Measurements from ENCODE around the gene FMNL3.

Gene FMNL3

GRCh38 chr12:49648712-49649003 is 58.5 kb downstream of the FMNL3 start:
- no peaks in the 10 kb centered on the region for H3K9me3 ChIP-seq (ENCODE audit: severe bottlenecking)
- no peak for DNase-seq
- H3K4me3 ChIP-seq (ENCODE audit: low read depth, low read length): no peak overlapping the region
- H3K36me3 ChIP-seq: peaks cover 79% of the 10 kb centered on the region
- no peaks in the 10 kb centered on the region for H3K27me3 ChIP-seq (ENCODE audit: insufficient read depth, low read depth, severe bottlenecking)
- H3K27ac ChIP-seq: no peak overlapping the region
- no peak for TF ChIP-seq CTCF (IDR thresholded peaks at IDR 0.05; ENCODE audit: low read depth, low read length)

GRCh38 chr12:49647827-49648711 is 59.1 kb downstream of the FMNL3 start:
- no peaks in the 10 kb centered on the region for H3K9me3 ChIP-seq (ENCODE audit: severe bottlenecking)
- H3K27ac ChIP-seq: no peak overlapping the region
- peaks cover 78% of the 10 kb centered on the region for H3K36me3 ChIP-seq
- no peak overlapping the region for H3K4me3 ChIP-seq (ENCODE audit: low read depth, low read length)
- no peaks in the 10 kb centered on the region for H3K27me3 ChIP-seq (ENCODE audit: insufficient read depth, low read depth, severe bottlenecking)
- TF ChIP-seq CTCF (IDR thresholded peaks at IDR 0.05; ENCODE audit: low read depth, low read length): no peak
- no peak for DNase-seq

GRCh38 chr12:49646871-49647654 is 60.1 kb downstream of the FMNL3 start:
- no peak overlapping the region for H3K27ac ChIP-seq
- H3K4me3 ChIP-seq (ENCODE audit: low read depth, low read length): no peak overlapping the region
- no peak for TF ChIP-seq CTCF (IDR thresholded peaks at IDR 0.05; ENCODE audit: low read depth, low read length)
- DNase-seq: no peak
- H3K9me3 ChIP-seq (ENCODE audit: severe bottlenecking): no peaks in the 10 kb centered on the region
- no peaks in the 10 kb centered on the region for H3K27me3 ChIP-seq (ENCODE audit: insufficient read depth, low read depth, severe bottlenecking)
- H3K36me3 ChIP-seq: peaks cover 74% of the 10 kb centered on the region

- no peak for DNase-seq
- Histone ChIP-seq H3K27ac (no peak overlapping the region), H3K27me3 (ENCODE audit: insufficient read depth, low read depth, severe bottlenecking) (no peaks in the 10 kb centered on the region), H3K4me3 (ENCODE audit: low read depth, low read length) (no peak overlapping the region), H3K36me3 (peaks cover 73% of the 10 kb centered on the region), H3K9me3 (ENCODE audit: severe bottlenecking) (no peaks in the 10 kb centered on the region)
- no peak for TF ChIP-seq CTCF (IDR thresholded peaks at IDR 0.05; ENCODE audit: low read depth, low read length)
Observed at GRCh38 chr12:49646331-49646830, 60.8 kb downstream of the FMNL3 start.

GRCh38 chr12:49645146-49646039 is 61.8 kb downstream of the FMNL3 start:
- Histone ChIP-seq H3K4me3 (ENCODE audit: low read depth, low read length) (no peak overlapping the region), H3K27ac (no peak overlapping the region), H3K9me3 (ENCODE audit: severe bottlenecking) (no peaks in the 10 kb centered on the region), H3K36me3 (peaks cover 66% of the 10 kb centered on the region), H3K27me3 (ENCODE audit: insufficient read depth, low read depth, severe bottlenecking) (no peaks in the 10 kb centered on the region)
- DNase-seq: no peak
- no peak for TF ChIP-seq CTCF (IDR thresholded peaks at IDR 0.05; ENCODE audit: low read depth, low read length)

Measured in WERI-Rb-1 (cell line).